SK-N-SH treated with all-trans-retinoic acid at 6 μM for 48 hours (cell line): ENCODE data around the gene TPH1.

Experiments
- ATAC-seq: fragments of 200-7000 bp; cut with Tn5 transposase; 3 replicates; pipeline ENCODE4 v1.9.1; 2020; ENCODE audit warnings: mild to moderate bottlenecking, moderate library complexity
- ARNTL ChIP-seq: fragments of 450-650 bp; formaldehyde crosslinking; IDR thresholded peaks from 2 replicates; pipeline ENCODE4 v1.5.0; 2020; ENCODE audit warnings: low read depth, mild to moderate bottlenecking, moderate library complexity, borderline replicate concordance
- BACH2 ChIP-seq: fragments of 250-450 bp; sonication (Bioruptor Pico); IDR thresholded peaks from 2 replicates; pipeline ENCODE4 v1.9.0; 2021; ENCODE audit warnings: mild to moderate bottlenecking, borderline replicate concordance
- CSDC2 ChIP-seq: fragments of 250-450 bp; sonication (Bioruptor Pico); IDR thresholded peaks from 2 replicates; pipeline ENCODE4 v1.5.0; 2020; ENCODE audit warnings: mild to moderate bottlenecking, moderate library complexity
- ISL1 ChIP-seq: fragments of 250-450 bp; sonication (Bioruptor Pico); IDR thresholded peaks from 2 replicates; pipeline ENCODE4 v2.1.2; 2022; ENCODE audit warnings: mild to moderate bottlenecking, moderate library complexity
- OSR1 ChIP-seq: fragments of 250-450 bp; sonication (Bioruptor Pico); IDR thresholded peaks from 2 replicates; pipeline ENCODE4 v1.8.0; 2022; ENCODE audit warnings: moderate library complexity, mild to moderate bottlenecking, inconsistent platforms
- PPARA ChIP-seq: fragments of 250-450 bp; sonication (Bioruptor Pico); IDR thresholded peaks from 2 replicates; pipeline ENCODE4 v1.5.0; 2020; ENCODE audit warnings: mild to moderate bottlenecking, borderline replicate concordance
- RARB ChIP-seq: fragments of 250-450 bp; sonication (Bioruptor Pico); IDR thresholded peaks from 2 replicates; pipeline ENCODE4 v1.8.0; 2021; ENCODE audit warnings: mild to moderate bottlenecking, moderate library complexity
- SNAI2 ChIP-seq: fragments of 250-450 bp; sonication (Bioruptor Pico); IDR thresholded peaks from 2 replicates; pipeline ENCODE4 v1.5.0; 2020; ENCODE audit warnings: mild to moderate bottlenecking, moderate library complexity
- TCF4 ChIP-seq: fragments of 250-450 bp; sonication (Bioruptor Pico); IDR thresholded peaks from 2 replicates; pipeline ENCODE4 v1.8.0; 2021; ENCODE audit warnings: mild to moderate bottlenecking, moderate library complexity, borderline replicate concordance
- TOX ChIP-seq: fragments of 250-450 bp; sonication (Bioruptor Pico); IDR thresholded peaks from 2 replicates; pipeline ENCODE4 v1.8.0; 2021; ENCODE audit warnings: mild to moderate bottlenecking, moderate library complexity, borderline replicate concordance
- ZFP3 ChIP-seq: fragments of 250-450 bp; sonication (Bioruptor Pico); IDR thresholded peaks from 2 replicates; pipeline ENCODE4 v1.5.0; 2020; ENCODE audit warnings: mild to moderate bottlenecking, moderate library complexity
- ZFP30 ChIP-seq: fragments of 450-650 bp; formaldehyde crosslinking; IDR thresholded peaks from 2 replicates; pipeline ENCODE4 v1.5.0; 2022; ENCODE audit warnings: mild to moderate bottlenecking, moderate library complexity
- ZNF565 ChIP-seq: fragments of 450-650 bp; formaldehyde crosslinking; conservative IDR thresholded peaks from 2 replicates; pipeline ENCODE4 v1.5.0; 2020; ENCODE audit warnings: low read depth, mild to moderate bottlenecking, moderate library complexity
- ZNF70 ChIP-seq: fragments of 450-650 bp; formaldehyde crosslinking; IDR thresholded peaks from 2 replicates; pipeline ENCODE4 v1.5.0; 2020; ENCODE audit warnings: mild to moderate bottlenecking, moderate library complexity
- ZNF8 ChIP-seq: fragments of 450-650 bp; formaldehyde crosslinking; IDR thresholded peaks from 2 replicates; pipeline ENCODE4 v1.5.0; 2020; ENCODE audit warnings: mild to moderate bottlenecking, moderate library complexity
- TF ChIP-seq, protein P1 (sequence below): fragments of 250-450 bp; sonication (Bioruptor Pico); IDR thresholded peaks from 2 replicates; pipeline ENCODE4 v1.8.0; 2020; ENCODE audit warnings: mild to moderate bottlenecking, moderate library complexity, borderline replicate concordance
- TF ChIP-seq, protein P2 (sequence below): fragments of 250-450 bp; sonication (Bioruptor Pico); IDR thresholded peaks from 2 replicates; pipeline ENCODE4 v1.5.1; 2021; ENCODE audit warnings: mild to moderate bottlenecking, moderate library complexity
- TF ChIP-seq, protein P3 (sequence below): fragments of 250-450 bp; sonication (Bioruptor Pico); IDR thresholded peaks from 2 replicates; pipeline ENCODE4 v1.5.0; 2020; ENCODE audit warnings: mild to moderate bottlenecking, moderate library complexity
- TF ChIP-seq, protein P4 (sequence below): fragments of 250-450 bp; sonication (Bioruptor Pico); IDR thresholded peaks from 2 replicates; pipeline ENCODE4 v1.8.0; 2021; ENCODE audit warnings: low read depth, mild to moderate bottlenecking, moderate library complexity, borderline replicate concordance
- TF ChIP-seq, protein P5 (sequence below): fragments of 250-450 bp; sonication (Bioruptor Pico); IDR thresholded peaks from 2 replicates; pipeline ENCODE4 v1.5.1; 2020; ENCODE audit warnings: low read depth, mild to moderate bottlenecking, moderate library complexity

The TPH1 gene

DNA sequence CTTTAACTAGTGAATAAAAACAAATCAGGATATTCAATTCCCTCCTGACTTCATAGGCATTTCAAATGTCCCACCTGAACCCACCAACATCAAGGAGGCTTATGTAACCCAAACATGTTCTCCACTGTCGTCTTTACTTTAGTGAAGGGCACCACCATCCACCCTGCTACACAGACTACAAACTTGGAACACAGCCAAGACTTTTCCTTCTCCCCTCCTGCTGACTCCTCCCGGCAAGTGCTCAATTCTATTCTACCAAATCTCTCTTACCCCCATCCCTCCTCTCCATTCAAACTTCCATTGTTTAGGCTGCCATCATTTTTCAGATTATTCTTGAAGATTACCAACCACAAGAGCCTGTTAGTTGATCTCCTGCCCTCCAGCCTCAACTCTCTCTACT, 35.5 kb upstream of the TPH1 start:
- no peak for ATAC-seq
- no peak for TF ChIP-seq ZNF70 (CRISPR knock-in tag)
- TF ChIP-seq, protein P1, sequence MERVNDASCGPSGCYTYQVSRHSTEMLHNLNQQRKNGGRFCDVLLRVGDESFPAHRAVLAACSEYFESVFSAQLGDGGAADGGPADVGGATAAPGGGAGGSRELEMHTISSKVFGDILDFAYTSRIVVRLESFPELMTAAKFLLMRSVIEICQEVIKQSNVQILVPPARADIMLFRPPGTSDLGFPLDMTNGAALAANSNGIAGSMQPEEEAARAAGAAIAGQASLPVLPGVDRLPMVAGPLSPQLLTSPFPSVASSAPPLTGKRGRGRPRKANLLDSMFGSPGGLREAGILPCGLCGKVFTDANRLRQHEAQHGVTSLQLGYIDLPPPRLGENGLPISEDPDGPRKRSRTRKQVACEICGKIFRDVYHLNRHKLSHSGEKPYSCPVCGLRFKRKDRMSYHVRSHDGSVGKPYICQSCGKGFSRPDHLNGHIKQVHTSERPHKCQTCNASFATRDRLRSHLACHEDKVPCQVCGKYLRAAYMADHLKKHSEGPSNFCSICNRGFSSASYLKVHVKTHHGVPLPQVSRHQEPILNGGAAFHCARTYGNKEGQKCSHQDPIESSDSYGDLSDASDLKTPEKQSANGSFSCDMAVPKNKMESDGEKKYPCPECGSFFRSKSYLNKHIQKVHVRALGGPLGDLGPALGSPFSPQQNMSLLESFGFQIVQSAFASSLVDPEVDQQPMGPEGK (CRISPR knock-in tag), result no peak
- no peak for TF ChIP-seq ZFP3 (CRISPR knock-in tag)
- no peak for TF ChIP-seq TCF4 (CRISPR knock-in tag)
- TF ChIP-seq, protein P2, sequence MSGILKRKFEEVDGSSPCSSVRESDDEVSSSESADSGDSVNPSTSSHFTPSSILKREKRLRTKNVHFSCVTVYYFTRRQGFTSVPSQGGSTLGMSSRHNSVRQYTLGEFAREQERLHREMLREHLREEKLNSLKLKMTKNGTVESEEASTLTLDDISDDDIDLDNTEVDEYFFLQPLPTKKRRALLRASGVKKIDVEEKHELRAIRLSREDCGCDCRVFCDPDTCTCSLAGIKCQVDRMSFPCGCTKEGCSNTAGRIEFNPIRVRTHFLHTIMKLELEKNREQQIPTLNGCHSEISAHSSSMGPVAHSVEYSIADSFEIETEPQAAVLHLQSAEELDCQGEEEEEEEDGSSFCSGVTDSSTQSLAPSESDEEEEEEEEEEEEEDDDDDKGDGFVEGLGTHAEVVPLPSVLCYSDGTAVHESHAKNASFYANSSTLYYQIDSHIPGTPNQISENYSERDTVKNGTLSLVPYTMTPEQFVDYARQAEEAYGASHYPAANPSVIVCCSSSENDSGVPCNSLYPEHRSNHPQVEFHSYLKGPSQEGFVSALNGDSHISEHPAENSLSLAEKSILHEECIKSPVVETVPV, result no peak
- no peak for TF ChIP-seq ZNF565 (CRISPR knock-in tag)
- no peak for TF ChIP-seq PPARA (CRISPR knock-in tag)

DNA sequence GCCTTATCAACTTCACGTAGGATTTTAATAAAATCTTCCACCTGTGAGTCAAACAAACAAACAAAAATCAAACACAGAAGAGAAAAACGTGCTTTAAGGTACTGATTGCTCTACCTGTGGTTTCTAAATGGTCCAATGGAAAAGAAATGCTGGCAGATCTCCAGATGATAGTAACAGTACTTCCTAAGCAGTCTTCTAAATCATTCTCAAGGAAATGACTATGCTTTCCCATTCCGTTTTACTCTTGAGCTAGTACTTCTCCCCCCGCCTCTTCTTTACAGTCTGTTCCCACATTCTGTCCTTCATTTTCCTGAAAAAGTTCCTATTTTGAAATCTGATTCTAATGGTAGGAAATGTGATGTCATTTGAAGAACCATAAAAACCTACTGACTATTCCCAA, 34.4 kb upstream of the TPH1 start:
- ATAC-seq, result no peak
- TF ChIP-seq PPARA (CRISPR knock-in tag) (no peak), ZFP30 (CRISPR knock-in tag) (no peak), ZNF70 (CRISPR knock-in tag) (no peak), BACH2 (no peak), ARNTL (CRISPR knock-in tag) (no peak), ZNF8 (CRISPR knock-in tag) (no peak)

DNA sequence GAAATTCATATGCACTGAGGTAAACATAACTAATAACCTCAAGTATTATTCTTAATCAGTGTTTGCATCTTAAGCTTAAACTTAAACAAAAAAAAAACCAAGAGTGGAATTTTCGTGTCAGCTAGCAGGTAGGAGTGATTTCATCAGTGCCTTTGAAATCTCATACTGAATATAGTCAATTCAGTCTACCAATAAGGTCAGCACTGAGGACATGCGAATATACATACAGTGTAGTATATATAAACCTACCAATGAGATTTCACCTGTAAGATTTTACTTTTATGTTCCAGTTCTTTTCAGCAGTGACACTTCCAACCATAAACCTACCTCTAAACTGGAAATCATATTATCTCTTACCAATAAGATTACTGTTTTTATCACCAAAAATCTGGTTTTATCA, 32.8 kb upstream of the TPH1 start:
- no peak for TF ChIP-seq ZFP3 (CRISPR knock-in tag)
- no peak for TF ChIP-seq ISL1 (CRISPR knock-in tag)
- no peak for TF ChIP-seq TCF4 (CRISPR knock-in tag)
- no peak for TF ChIP-seq ZNF8 (CRISPR knock-in tag)
- TF ChIP-seq, protein P2, result no peak
- TF ChIP-seq TOX, result no peak
- TF ChIP-seq, protein P3, sequence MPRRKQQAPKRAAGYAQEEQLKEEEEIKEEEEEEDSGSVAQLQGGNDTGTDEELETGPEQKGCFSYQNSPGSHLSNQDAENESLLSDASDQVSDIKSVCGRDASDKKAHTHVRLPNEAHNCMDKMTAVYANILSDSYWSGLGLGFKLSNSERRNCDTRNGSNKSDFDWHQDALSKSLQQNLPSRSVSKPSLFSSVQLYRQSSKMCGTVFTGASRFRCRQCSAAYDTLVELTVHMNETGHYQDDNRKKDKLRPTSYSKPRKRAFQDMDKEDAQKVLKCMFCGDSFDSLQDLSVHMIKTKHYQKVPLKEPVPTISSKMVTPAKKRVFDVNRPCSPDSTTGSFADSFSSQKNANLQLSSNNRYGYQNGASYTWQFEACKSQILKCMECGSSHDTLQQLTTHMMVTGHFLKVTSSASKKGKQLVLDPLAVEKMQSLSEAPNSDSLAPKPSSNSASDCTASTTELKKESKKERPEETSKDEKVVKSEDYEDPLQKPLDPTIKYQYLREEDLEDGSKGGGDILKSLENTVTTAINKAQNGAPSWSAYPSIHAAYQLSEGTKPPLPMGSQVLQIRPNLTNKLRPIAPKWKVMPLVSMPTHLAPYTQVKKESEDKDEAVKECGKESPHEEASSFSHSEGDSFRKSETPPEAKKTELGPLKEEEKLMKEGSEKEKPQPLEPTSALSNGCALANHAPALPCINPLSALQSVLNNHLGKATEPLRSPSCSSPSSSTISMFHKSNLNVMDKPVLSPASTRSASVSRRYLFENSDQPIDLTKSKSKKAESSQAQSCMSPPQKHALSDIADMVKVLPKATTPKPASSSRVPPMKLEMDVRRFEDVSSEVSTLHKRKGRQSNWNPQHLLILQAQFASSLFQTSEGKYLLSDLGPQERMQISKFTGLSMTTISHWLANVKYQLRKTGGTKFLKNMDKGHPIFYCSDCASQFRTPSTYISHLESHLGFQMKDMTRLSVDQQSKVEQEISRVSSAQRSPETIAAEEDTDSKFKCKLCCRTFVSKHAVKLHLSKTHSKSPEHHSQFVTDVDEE (CRISPR knock-in tag), result no peak
- no peak for TF ChIP-seq ZNF565 (CRISPR knock-in tag)
- no peak for TF ChIP-seq ARNTL (CRISPR knock-in tag)
- no peak for TF ChIP-seq CSDC2 (CRISPR knock-in tag)
- ATAC-seq, result no peak

DNA sequence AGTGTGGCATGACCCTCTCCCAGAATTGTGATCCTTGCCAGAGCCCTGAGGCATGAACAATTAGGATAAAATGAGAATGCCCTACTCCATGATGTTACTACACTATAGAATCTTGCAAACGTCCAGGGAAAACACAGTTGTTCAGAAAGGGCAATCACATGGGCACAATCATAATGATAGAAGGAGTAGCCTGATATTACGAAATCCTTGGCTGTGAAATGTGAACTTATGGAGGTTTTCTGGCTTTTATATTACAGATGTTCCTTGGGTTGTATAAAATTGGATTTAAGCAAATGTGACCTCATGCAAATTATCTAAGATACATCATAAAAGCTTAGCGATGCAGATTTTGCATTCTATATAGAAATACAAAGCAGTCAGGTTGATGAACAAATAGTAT, 29.4 kb upstream of the TPH1 start:
- TF ChIP-seq ARNTL (CRISPR knock-in tag), result no peak
- TF ChIP-seq RARB, result no peak
- no peak for ATAC-seq

DNA sequence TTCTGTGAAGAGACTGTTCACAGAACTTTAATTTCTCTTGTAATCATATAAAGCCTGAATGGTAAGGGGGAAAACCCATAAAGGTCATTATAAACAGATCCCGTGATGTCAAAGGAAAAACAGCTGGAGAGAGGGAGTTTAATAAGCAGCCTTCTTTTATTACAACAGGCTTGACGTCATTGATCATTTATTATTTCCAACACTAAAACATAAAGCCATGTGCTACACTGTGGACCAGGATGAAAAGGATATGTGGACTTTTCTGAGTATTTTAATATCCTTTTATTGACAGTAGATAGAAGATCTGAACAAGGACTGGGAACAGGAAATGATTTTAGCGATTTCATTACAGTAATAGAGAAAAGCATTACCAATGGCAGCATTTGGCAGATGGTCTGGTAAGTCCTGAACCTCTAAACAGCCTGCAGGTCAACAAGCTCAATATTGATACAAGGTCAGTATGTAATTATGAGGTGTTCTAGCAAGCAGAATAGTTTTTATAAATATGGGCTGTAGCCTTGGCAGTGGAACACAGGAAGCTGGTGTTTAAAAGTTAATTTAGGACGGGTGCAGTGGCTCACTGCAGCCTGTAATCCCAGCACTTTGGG, 25.1 kb upstream of the TPH1 start:
- no peak for ATAC-seq
- no peak for TF ChIP-seq ZFP30 (CRISPR knock-in tag)
- TF ChIP-seq ZNF70 (CRISPR knock-in tag), result no peak
- TF ChIP-seq RARB, result no peak
- TF ChIP-seq ISL1 (CRISPR knock-in tag), result no peak
- TF ChIP-seq, protein P4, sequence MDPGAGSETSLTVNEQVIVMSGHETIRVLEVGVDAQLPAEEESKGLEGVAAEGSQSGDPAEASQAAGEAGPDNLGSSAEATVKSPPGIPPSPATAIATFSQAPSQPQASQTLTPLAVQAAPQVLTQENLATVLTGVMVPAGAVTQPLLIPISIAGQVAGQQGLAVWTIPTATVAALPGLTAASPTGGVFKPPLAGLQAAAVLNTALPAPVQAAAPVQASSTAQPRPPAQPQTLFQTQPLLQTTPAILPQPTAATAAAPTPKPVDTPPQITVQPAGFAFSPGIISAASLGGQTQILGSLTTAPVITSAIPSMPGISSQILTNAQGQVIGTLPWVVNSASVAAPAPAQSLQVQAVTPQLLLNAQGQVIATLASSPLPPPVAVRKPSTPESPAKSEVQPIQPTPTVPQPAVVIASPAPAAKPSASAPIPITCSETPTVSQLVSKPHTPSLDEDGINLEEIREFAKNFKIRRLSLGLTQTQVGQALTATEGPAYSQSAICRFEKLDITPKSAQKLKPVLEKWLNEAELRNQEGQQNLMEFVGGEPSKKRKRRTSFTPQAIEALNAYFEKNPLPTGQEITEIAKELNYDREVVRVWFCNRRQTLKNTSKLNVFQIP (CRISPR knock-in tag), result no peak
- TF ChIP-seq, protein P1 (CRISPR knock-in tag), result no peak
- no peak for TF ChIP-seq CSDC2 (CRISPR knock-in tag)
- no peak for TF ChIP-seq ARNTL (CRISPR knock-in tag)
- no peak for TF ChIP-seq SNAI2
- no peak for TF ChIP-seq TCF4 (CRISPR knock-in tag)
- TF ChIP-seq OSR1 (CRISPR knock-in tag), result no peak
- TF ChIP-seq, protein P5, sequence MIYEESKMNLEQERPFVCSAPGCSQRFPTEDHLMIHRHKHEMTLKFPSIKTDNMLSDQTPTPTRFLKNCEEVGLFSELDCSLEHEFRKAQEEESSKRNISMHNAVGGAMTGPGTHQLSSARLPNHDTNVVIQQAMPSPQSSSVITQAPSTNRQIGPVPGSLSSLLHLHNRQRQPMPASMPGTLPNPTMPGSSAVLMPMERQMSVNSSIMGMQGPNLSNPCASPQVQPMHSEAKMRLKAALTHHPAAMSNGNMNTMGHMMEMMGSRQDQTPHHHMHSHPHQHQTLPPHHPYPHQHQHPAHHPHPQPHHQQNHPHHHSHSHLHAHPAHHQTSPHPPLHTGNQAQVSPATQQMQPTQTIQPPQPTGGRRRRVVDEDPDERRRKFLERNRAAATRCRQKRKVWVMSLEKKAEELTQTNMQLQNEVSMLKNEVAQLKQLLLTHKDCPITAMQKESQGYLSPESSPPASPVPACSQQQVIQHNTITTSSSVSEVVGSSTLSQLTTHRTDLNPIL, result no peak
- TF ChIP-seq ZNF565 (CRISPR knock-in tag), result no peak
- no peak for TF ChIP-seq ZNF8 (CRISPR knock-in tag)
